NCI-H1436 (cell line): ENCODE measurements around the gene KPNA4.
"Not testable (repeated sequence)": the region's sequence is repeated elsewhere in the genome, so short reads cannot be mapped to it uniquely, and the experiment has no call there.

Source experiments
- DNase-seq: peaks from one replicate; lab custom pipeline; 2025; lab: John Stamatoyannopoulos, UW

KPNA4 gene

DNA sequence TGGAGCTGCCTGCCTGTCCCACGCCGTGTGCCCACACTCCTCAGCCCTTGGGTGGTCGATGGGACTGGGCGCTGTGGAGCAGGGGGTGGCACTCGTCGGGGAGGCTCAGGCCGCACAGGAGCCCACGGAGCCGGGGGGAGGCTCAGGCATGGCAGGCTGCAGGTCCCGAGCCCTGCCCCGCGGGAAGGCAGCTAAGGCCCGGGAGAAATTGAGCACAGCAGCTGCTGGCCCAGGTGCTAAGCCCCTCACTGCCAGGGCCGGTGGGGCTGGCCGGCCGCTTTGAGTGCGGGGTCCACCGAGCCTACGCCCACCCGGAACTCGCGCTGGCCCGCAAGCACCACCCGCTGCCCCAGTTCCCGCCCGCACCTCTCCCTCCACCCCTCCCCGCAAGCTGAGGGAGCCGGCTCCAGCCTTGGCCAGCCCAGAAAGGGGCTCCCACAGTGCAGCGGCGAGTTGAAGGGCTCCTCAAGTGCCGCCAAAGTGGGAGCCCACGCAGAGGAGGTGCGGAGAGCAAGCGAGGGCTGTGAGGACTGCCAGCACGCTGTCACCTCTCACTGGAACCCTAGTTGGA is 8.7 kb upstream of the KPNA4 start:
- DNase-seq, result not testable (repeated sequence)

DNA sequence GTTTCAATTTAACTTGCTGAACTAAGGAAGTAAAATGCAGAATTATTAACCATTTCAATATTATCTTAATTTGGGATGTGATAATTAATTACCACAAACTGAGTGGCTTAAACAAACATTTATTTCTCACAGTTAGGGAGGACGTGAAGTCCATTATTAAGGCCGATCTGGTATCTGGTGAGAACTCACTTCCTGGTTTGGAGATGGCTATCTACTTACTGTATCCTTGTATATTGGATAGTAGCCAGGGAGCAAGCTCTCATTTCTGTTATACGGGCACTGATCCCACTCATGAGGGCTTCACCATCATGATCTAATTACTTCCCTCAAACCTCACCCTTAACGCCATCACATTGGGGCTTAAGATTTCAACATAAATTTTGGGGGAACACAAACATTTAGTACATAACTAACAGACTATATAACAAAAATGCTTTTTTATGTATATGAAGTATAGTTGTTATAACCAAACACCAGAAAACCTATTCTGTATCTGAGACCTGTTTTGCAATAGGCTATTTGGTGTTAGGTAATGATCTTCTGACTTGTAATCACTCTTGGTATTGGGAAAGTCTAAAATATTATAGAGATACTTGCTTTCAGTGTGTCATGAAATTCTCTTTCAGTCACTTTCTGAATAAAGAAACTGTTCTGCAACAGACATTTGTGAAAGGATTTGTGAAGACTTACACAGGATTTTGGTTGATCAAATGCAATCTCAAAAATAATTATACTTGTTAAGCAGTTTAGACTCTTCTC is 4.7 kb upstream of the KPNA4 start:
- DNase-seq, result no peak

DNA sequence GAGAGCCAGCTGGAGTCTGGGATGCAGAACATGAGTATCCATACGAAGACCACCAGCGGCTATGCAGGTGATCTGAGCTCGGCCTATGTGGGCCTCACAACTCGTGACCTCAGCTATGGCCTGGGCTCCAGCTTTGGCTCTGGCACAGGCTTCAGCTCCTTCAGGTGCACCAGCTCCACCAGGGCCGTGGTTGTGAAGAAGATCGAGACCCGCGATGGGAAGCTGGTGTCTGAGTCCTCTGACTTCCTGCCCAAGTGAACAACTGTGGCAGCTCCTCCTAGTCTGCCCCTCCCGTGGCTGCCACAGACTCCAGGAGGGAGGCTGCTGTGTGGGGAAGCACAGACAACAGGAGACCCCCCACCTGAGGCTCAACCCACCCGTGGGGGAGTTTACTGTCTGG is 3.6 kb upstream of the KPNA4 start:
- no peak for DNase-seq

GRCh38 chr3:160567774-160568173 is 2.4 kb upstream of the KPNA4 start:
- DNase-seq, result no peak

DNA sequence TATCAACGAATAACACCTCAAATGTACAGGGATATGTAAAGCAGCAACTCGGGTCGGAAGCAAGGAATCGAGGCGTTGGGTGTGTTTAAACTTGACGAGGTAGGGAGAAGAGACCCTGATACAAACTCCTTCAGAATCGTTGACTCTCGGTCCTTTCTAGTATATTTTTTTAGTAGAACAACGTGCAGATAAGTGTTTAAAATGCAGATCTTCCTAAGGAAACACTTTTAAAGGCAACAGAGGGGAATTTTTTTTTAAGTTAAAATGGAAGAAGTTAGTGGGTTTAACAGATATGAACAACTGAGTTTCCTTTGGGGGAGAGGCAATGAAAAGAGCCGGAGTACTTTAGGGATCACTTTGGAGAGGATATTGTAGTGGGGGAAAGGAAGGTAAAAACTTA is 1.1 kb upstream of the KPNA4 start:
- no peak for DNase-seq

- peak; percentile 39 for DNase-seq
Observed at GRCh38 chr3:160564949-160565441, 376 bp downstream of the KPNA4 start.

GRCh38 chr3:160564258-160564911 is 986 bp downstream of the KPNA4 start:
- no peak for DNase-seq

DNA sequence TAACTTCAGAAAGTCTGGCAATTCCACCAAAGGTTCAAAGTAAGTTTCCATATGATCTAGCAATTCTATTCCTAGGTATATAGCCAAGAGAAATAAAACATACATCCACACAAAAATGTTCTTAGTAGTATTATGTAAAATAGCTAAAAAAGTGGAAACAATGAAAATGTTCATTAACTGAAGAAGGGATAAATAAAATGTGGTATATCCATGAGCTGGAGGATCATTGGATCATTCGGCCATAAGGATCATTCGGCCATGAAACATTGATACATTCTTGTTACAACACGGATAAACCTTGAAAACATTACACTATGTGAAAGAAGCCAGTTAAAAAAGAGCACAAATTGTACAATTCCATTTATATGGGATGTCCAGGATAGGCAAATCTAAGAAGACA is 2.4 kb downstream of the KPNA4 start:
- DNase-seq, result no peak

GRCh38 chr3:160557571-160557970 is 7.8 kb downstream of the KPNA4 start:
- no peak for DNase-seq

- DNase-seq, result no peak
Observed at GRCh38 chr3:160556141-160556540, 9.2 kb downstream of the KPNA4 start.

DNA sequence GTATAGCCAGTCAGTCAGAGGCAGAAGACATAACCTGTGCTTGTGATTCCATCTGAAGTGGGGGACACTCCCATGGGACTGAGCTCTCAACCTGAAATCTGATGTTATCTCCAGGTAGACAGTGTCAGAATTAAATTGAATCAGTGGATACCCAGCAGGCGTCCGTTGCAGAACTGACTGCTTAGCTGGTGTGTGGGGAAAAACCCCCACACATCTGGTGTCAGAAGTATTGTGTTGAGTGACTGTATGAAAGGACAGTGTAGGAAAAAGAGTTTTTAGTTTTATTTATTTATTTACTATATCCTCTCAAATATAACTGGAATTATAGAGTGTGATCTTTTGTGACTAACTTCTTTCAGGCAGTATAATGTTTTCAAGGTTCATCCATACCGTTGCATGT is 10.4 kb downstream of the KPNA4 start:
- no peak for DNase-seq

- no peak for DNase-seq
Observed at GRCh38 chr3:160553827-160554226, 11.5 kb downstream of the KPNA4 start.

- no peak for DNase-seq
Observed at GRCh38 chr3:160546727-160547126, 18.6 kb downstream of the KPNA4 start.

GRCh38 chr3:160545504-160545871 is 19.9 kb downstream of the KPNA4 start:
- DNase-seq, result no peak

DNA sequence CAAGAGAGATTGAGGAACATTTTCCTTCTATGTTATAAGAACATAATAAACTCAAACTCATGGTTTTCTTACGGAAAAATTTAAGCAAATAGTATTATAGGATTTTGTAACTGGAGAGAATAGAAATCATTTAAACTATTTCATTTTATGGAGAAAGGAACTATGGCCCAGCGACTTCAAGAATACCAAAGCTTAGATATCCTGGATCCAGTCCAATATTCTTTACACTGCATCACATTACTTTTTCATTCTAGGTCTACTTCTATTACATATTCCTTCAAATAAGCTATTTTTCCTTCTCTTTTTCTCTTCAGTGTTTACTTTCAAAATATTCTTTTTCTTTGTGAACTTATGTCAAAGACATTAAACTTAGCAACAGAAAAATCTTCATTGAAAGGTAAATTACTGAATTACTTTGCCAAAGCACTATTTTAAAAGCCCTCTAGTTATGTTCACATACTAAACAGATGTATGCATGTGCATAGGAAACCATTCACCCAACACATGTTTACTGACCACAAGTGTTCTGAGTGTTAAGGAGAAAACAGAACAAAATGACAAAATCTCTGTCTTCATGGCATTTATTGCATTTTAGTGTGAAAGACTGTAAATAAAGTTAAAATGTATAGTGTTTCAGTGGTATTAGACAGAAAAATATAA is 20.4 kb downstream of the KPNA4 start:
- DNase-seq, result no peak

DNA sequence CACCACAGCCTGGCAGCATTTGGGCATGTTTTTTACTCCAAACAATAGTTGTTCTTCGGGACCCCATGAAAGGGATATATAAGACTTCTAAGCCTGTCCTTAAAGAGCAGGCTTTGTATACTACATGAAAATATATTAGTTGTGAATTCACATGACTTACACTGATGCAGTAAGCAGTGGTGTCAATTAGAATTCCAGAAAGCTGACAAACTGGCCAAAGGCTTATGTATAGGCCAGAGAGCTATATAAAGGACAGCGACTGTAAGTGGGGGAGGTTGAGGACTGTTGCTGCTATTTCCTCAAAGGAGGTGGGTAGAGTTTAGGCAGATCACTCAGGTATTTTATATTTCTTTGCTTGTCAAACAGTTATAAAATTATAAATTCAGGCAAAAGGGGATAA is 24.8 kb downstream of the KPNA4 start:
- DNase-seq, result no peak

- DNase-seq, result no peak
Observed at GRCh38 chr3:160538895-160539294, 26.5 kb downstream of the KPNA4 start.

- DNase-seq, result no peak
Observed at GRCh38 chr3:160537729-160538128, 27.6 kb downstream of the KPNA4 start.

DNA sequence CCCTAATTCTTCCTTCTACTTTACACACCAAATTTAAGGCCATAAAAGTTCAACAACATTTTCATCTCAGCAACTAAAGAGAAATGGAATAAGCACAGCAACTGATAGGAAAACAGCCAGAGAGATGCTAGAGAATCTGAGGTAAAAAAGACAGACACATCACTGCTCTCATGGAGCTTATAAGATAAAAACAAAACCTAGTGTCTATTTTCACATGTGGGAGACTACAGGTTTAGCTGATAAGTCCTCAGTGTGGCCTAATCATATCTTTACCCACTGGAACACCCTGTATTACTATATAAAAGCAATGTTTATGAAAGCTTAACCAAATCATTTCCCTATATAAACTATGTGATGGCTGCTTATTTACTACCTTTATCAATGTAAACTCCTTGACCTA is 33.0 kb downstream of the KPNA4 start:
- DNase-seq, result no peak

GRCh38 chr3:160531311-160531710 is 34.1 kb downstream of the KPNA4 start:
- no peak for DNase-seq

DNA sequence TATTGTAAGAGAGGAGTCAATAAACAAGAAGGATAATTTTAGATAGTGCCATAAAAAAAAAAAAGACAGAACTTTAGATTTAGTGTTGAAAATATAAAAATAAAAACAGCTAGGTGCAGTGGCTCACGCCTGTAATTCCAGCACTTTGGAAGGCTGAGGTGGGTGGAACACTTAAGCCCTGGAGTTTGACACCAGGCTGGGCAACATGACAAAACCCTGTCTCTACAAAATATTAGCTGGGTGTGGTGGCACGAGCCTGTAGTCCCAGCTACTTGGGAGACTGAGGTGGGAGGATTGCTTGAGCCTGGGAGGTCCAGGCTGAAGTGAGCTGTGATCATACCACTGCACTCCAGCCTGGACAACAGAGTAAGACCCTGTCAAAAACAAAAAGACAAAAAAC is 49.0 kb downstream of the KPNA4 start:
- not testable (repeated sequence) for DNase-seq

GRCh38 chr3:160501325-160501724 is 64.0 kb downstream of the KPNA4 start:
- DNase-seq, result no peak

DNA sequence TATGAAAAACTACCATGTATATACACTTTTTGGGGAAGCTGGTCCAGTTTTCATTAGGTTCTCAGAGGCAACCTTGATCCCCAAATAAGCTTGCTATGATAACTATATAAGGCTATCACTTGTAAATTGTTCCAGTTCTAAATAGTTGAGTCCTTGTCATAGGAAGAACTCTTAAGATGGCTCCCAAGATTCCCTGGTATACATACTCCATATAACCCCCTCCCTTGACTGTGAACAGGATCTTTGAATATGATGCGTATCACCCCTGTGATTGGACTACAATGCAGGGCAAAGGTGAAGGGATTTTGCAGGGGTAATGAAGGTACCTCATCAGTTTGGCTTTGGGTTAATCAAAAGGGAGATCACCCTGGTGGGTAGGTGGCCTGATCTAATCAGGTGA is 67.2 kb downstream of the KPNA4 start:
- no peak for DNase-seq
